Dermis lymphatic vessel endothelial cell (primary cell): ENCODE measurements around the gene CIAO3. TPM values are rescaled to one million over a fixed set of nuclear protein-coding genes. Genes with fewer than 3 reads are reported as not detected.

Experiments used
- total RNA-seq: library from RNA; depleted of rRNA; stranded (reverse); fragments of >200 nt; gene quantifications from 2 replicates; pipeline ENCODE4 v1.2.1, GENCODE V29; 2014

The CIAO3 gene
- 23.0 and 30.9 TPM in 2 replicates for total RNA-seq

GRCh38 chr16:740764-741505, at the start of gene CIAO3:
TSS of gene CIAO3 (minus strand) at chr16:740997. CDS start at chr16:740985, 12 bp downstream.

GRCh38 chr16:788399-789126, 47.8 kb upstream of the CIAO3 start, which contains the start of gene CHTF18:
TSS of gene CHTF18 (plus strand) at chr16:788620. CDS start at chr16:788685, 65 bp downstream.

GRCh38 chr16:787978-788398, 47.2 kb upstream of the CIAO3 start, which contains the start of gene RPUSD1:
TSS of gene RPUSD1 (minus strand) at chr16:788381. CDS start at chr16:787737, 644 bp downstream.

GRCh38 chr16:760545-761343, 19.9 kb upstream of the CIAO3 start, which contains the start of gene MSLN:
TSS of gene MSLN (plus strand) at chr16:760734. CDS start at chr16:762681, 1,947 bp downstream.

GRCh38 chr16:726438-727290, 14.1 kb downstream of the CIAO3 start, which contains the start of the genes CCDC78 and HAGHL:
TSS of gene CCDC78 (minus strand) at chr16:726443. CDS start at chr16:726367, 76 bp downstream.
TSS of gene HAGHL (plus strand) at chr16:727106. CDS start at chr16:727510, 404 bp downstream.

GRCh38 chr16:720990-721764, 19.6 kb downstream of the CIAO3 start, which contains the start of gene ANTKMT:
TSS of gene ANTKMT (plus strand) at chr16:721146. CDS start at chr16:721275, 129 bp downstream.

GRCh38 chr16:714558-715476, 26.0 kb downstream of the CIAO3 start, which contains the start of gene METRN:
TSS of gene METRN (plus strand) at chr16:715118. CDS start at chr16:715290, 172 bp downstream.

GRCh38 chr16:705431-706188, 35.2 kb downstream of the CIAO3 start, which contains the start of gene FBXL16:
TSS of gene FBXL16 (minus strand) at chr16:705801. CDS start at chr16:697405, 8,396 bp downstream.

GRCh38 chr16:684071-684794, 56.6 kb downstream of the CIAO3 start, which contains the start of gene JMJD8:
TSS of gene JMJD8 (minus strand) at chr16:684334. CDS start at chr16:684319, 15 bp downstream.

GRCh38 chr16:679814-680624, 60.8 kb downstream of the CIAO3 start, which contains the start of gene STUB1:
TSS of gene STUB1 (plus strand) at chr16:680410. CDS start at chr16:680526, 116 bp downstream.

Other genes starting within 250 kb of the CIAO3 start
- 18.3 and 25.2 TPM in 2 replicates for gene CAPN15, start 213.3 kb downstream of the CIAO3 start, total RNA-seq
- gene PRR35, start 180.6 kb downstream of the CIAO3 start, total RNA-seq, result not detected in 2 replicates
- gene NHLRC4, start 174.0 kb downstream of the CIAO3 start, total RNA-seq, result 2.2 and 2.3 TPM in 2 replicates
- 15.1 and 15.9 TPM in 2 replicates for gene PIGQ, start 171.0 kb downstream of the CIAO3 start, total RNA-seq
- 9.2 and 10.9 TPM in 2 replicates for gene RAB40C, start 150.9 kb downstream of the CIAO3 start, total RNA-seq
- under 0.01 and 0.09 TPM in 2 replicates for gene WFIKKN1, start 110.0 kb downstream of the CIAO3 start, total RNA-seq
- gene METTL26, start 104.7 kb downstream of the CIAO3 start, total RNA-seq, result 46.4 and 47.7 TPM in 2 replicates
- 6.9 and 9.4 TPM in 2 replicates for gene MCRIP2, start 99.2 kb downstream of the CIAO3 start, total RNA-seq
- 6.2 and 6.4 TPM in 2 replicates for gene WDR90, start 91.6 kb downstream of the CIAO3 start, total RNA-seq
- gene RHOT2, start 72.9 kb downstream of the CIAO3 start, total RNA-seq, result 23.5 and 23.8 TPM in 2 replicates
- gene RHBDL1, start 65.3 kb downstream of the CIAO3 start, total RNA-seq, result 0.17 TPM in 1 of 2 replicates, not detected in the other
- 71.7 and 89.8 TPM in 2 replicates for gene STUB1, start 60.6 kb downstream of the CIAO3 start, total RNA-seq
- 17.9 and 18.5 TPM in 2 replicates for gene JMJD8, start 56.7 kb downstream of the CIAO3 start, total RNA-seq
- 1.7 and 2.5 TPM in 2 replicates for gene WDR24, start 50.6 kb downstream of the CIAO3 start, total RNA-seq
- under 0.01 and 0.09 TPM in 2 replicates for gene FBXL16, start 35.2 kb downstream of the CIAO3 start, total RNA-seq
- 14.1 and 27.2 TPM in 2 replicates for gene METRN, start 25.9 kb downstream of the CIAO3 start, total RNA-seq
- gene ANTKMT, start 19.9 kb downstream of the CIAO3 start, total RNA-seq, result 12.2 and 13.8 TPM in 2 replicates
- 0.22 and 0.34 TPM in 2 replicates for gene CCDC78, start 14.6 kb downstream of the CIAO3 start, total RNA-seq
- gene HAGHL, start 13.9 kb downstream of the CIAO3 start, total RNA-seq, result 4.6 and 4.7 TPM in 2 replicates
- 0.17 TPM in 1 of 2 replicates, not detected in the other for gene MSLN, start 19.7 kb upstream of the CIAO3 start, total RNA-seq
- gene RPUSD1, start 47.4 kb upstream of the CIAO3 start, total RNA-seq, result 19.3 and 19.5 TPM in 2 replicates
- gene CHTF18, start 47.6 kb upstream of the CIAO3 start, total RNA-seq, result 3.1 and 3.3 TPM in 2 replicates
- gene GNG13, start 59.7 kb upstream of the CIAO3 start, total RNA-seq, result not detected in 2 replicates
- gene LMF1, start 230.0 kb upstream of the CIAO3 start, total RNA-seq, result 6.1 and 8.2 TPM in 2 replicates
- gene SOX8, start 240.8 kb upstream of the CIAO3 start, total RNA-seq, result 0.33 and 0.34 TPM in 2 replicates